ENCODE data around the gene MAS1L. TPM values are rescaled to one million over a fixed set of nuclear protein-coding genes. Genes with fewer than 3 reads are reported as not detected.

MAS1L gene
- total and polyA plus RNA-seq, 2 experiments from 2014 or later = not detected

DNA sequence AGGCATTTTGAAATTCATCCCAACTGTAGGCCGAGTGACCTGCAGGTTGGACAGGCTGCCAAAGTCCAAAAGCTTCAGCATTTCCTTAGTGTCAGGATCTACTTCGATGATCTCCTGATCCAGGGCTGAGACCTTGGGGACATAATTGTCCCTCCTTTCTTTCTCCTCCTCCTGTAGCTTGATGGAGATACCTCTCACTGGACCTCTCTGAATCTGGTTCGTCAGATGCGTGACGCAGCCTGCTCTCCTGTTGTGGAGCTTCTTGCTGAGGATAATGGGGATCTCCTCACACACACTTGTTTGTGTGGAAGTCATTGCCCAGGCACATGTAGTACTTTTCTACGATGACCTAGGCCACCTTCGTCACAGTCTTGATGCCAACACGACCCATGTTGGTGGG is 1.5 kb upstream of the MAS1L start:
- Histone ChIP-seq H3K9me3 (ENCODE audit: low read depth) (no peaks in the 10 kb centered on the region), H2AFZ (no peak overlapping the region), H3K4me3 (no peak overlapping the region), H3K9ac (no peak overlapping the region), H3K9me2 (ENCODE audit: insufficient read depth) (no peaks in the 10 kb centered on the region), H4K20me1 (ENCODE audit: insufficient read depth) (no peaks in the 10 kb centered on the region), H3K79me2 (ENCODE audit: insufficient read depth) (no peaks in the 10 kb centered on the region), H3K27ac (no peak overlapping the region), H3F3A (ENCODE audit: insufficient read depth) (no peaks in the 10 kb centered on the region), H3K27me3 (replicated peaks; ENCODE audit: insufficient read depth) (no peaks in the 10 kb centered on the region), H3K4me2 (ENCODE audit: unreplicated experiment) (no peak overlapping the region), H3K4me1 (ENCODE audit: insufficient read depth) (no peaks in the 10 kb centered on the region), H3K36me3 (ENCODE audit: low read depth) (no peaks in the 10 kb centered on the region)
- in situ Hi-C loops (cut with MboI) = no loop called here
- DNase-seq = no peak
- no peak for TF ChIP-seq EZH2phosphoT487 (IDR thresholded peaks at IDR 0.05; ENCODE audit: insufficient read depth, low read depth)
- TF ChIP-seq EZH2 (IDR thresholded peaks at IDR 0.05; ENCODE audit: insufficient read depth, poor library complexity, severe bottlenecking) = no peak
- 52 to 55% methylated on average over 8 of the region's 8 CpGs for whole genome bisulfite sequencing, 2 experiments (ENCODE audit: low coverage in 1 of 2, low lambda C conversion rate in 2 of 2, missing lambda C conversion rate in 2 of 2)

DNA sequence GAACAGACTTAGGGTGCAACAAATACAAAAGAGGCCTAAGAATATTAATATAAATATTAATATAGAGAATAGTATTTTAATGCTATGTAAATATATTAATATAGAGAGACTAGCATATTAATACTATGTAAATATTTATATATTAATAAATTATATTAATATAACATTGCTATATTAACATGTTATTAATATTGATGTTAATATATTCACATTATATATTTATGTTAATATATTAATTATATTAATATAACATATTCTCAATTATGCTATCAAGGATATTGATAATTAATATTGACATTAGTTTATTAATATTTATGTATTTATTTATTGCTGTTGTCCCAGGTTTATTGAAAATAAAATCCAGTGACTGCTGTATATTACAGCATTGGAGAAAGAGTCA is 1.1 kb upstream of the MAS1L start:
- Histone ChIP-seq H3K9me2 (ENCODE audit: insufficient read depth) (no peaks in the 10 kb centered on the region), H3K9me3 (ENCODE audit: low read depth) (no peaks in the 10 kb centered on the region), H2AFZ (no peak overlapping the region), H4K20me1 (ENCODE audit: insufficient read depth) (no peaks in the 10 kb centered on the region), H3K27ac (no peak overlapping the region), H3K79me2 (ENCODE audit: insufficient read depth) (no peaks in the 10 kb centered on the region), H3K27me3 (replicated peaks; ENCODE audit: insufficient read depth) (no peaks in the 10 kb centered on the region), H3K4me3 (no peak overlapping the region), H3K4me1 (ENCODE audit: insufficient read depth) (no peaks in the 10 kb centered on the region), H3K9ac (no peak overlapping the region), H3K4me2 (ENCODE audit: unreplicated experiment) (no peak overlapping the region), H3K36me3 (ENCODE audit: low read depth) (no peaks in the 10 kb centered on the region), H3F3A (ENCODE audit: insufficient read depth) (no peaks in the 10 kb centered on the region)
- in situ Hi-C loops (cut with MboI) = no loop called here
- no peak for DNase-seq
- TF ChIP-seq EZH2 (IDR thresholded peaks at IDR 0.05; ENCODE audit: insufficient read depth, poor library complexity, severe bottlenecking) = no peak
- TF ChIP-seq EZH2phosphoT487 (IDR thresholded peaks at IDR 0.05; ENCODE audit: insufficient read depth, low read depth) = no peak

DNA sequence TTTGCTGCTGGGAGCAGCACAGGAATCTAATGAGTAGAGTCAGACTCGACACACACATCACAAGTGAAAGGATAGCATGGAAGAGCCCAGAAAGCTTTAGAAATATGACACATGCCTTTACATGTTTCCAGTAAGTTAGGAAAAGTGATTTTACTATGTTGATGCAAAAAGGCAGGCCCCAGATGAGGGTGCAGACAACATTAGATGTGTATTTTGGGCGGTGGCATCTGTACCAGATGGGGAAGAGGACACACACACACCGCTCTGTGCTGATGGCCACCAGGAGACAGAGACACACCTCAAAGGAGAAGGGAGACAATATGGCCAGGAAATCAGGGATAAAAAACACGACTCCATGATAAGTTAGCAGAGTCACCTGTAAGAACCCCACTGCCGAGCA is 625 bp downstream of the MAS1L start:
- H3K36me3 ChIP-seq (ENCODE audit: low read depth) = no peaks in the 10 kb centered on the region
- no peak overlapping the region for H3K9ac ChIP-seq
- DNase-seq = no peak
- WGBS, 2 experiments (ENCODE audit: low coverage in 1 of 2, low lambda C conversion rate in 2 of 2, missing lambda C conversion rate in 2 of 2) = 21 to 24% methylated on average over 5 of the region's 5 CpGs
- H3K9me3 ChIP-seq (ENCODE audit: low read depth) = no peaks in the 10 kb centered on the region
- no peak overlapping the region for H3K4me3 ChIP-seq
- H3F3A ChIP-seq (ENCODE audit: insufficient read depth) = no peaks in the 10 kb centered on the region
- H3K27ac ChIP-seq = no peak overlapping the region
- H3K4me2 ChIP-seq (ENCODE audit: unreplicated experiment) = no peak overlapping the region
- no peaks in the 10 kb centered on the region for H3K4me1 ChIP-seq (ENCODE audit: insufficient read depth)
- no peaks in the 10 kb centered on the region for H3K27me3 ChIP-seq (replicated peaks; ENCODE audit: insufficient read depth)
- in situ Hi-C loops (cut with MboI) = no loop called here
- no peaks in the 10 kb centered on the region for H4K20me1 ChIP-seq (ENCODE audit: insufficient read depth)
- no peaks in the 10 kb centered on the region for H3K9me2 ChIP-seq (ENCODE audit: insufficient read depth)
- TF ChIP-seq EZH2phosphoT487 (IDR thresholded peaks at IDR 0.05; ENCODE audit: insufficient read depth, low read depth) = no peak
- TF ChIP-seq EZH2 (IDR thresholded peaks at IDR 0.05; ENCODE audit: insufficient read depth, poor library complexity, severe bottlenecking) = no peak
- H2AFZ ChIP-seq = no peak overlapping the region
- H3K79me2 ChIP-seq (ENCODE audit: insufficient read depth) = no peaks in the 10 kb centered on the region

GRCh38 chr6:29486577-29486976 is 1.2 kb downstream of the MAS1L start:
- H2AFZ ChIP-seq = no peak overlapping the region
- in situ Hi-C loops (cut with MboI) = no loop called here
- WGBS, 2 experiments (ENCODE audit: low coverage in 1 of 2, low lambda C conversion rate in 2 of 2, missing lambda C conversion rate in 2 of 2) = 0 to 5% methylated on average over 4 of the region's 4 CpGs

DNA sequence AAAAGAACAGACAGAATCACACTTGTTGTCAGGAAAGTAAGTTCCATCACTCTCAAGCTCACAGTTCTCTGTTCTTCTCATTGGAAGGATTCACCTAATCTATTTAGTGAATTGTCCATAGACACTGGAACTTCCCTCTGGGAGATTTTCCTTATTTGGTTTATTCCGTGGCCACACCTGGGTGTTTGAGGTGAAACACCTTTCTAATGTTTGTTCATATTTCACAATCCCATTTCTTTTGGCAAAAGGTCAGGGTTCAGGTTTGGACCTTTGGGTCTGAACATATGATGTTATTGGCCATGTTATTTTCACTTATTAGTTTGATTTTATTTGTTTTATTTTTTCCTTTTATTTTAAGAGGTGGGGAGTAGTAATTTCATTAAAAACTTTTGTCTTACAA is 4.0 kb downstream of the MAS1L start:
- no peaks in the 10 kb centered on the region for H3K79me2 ChIP-seq (ENCODE audit: insufficient read depth)
- H4K20me1 ChIP-seq (ENCODE audit: insufficient read depth) = no peaks in the 10 kb centered on the region
- in situ Hi-C loops (cut with MboI) = no loop called here
- no peaks in the 10 kb centered on the region for H3K9me3 ChIP-seq (ENCODE audit: low read depth)
- DNase-seq = no peak
- H3K9ac ChIP-seq = no peak overlapping the region
- no peak overlapping the region for H3K27ac ChIP-seq
- H3K36me3 ChIP-seq (ENCODE audit: low read depth) = no peaks in the 10 kb centered on the region
- H3K4me1 ChIP-seq (ENCODE audit: insufficient read depth) = no peaks in the 10 kb centered on the region
- no peak overlapping the region for H2AFZ ChIP-seq
- H3K27me3 ChIP-seq (replicated peaks; ENCODE audit: insufficient read depth) = no peaks in the 10 kb centered on the region
- no peaks in the 10 kb centered on the region for H3K9me2 ChIP-seq (ENCODE audit: insufficient read depth)
- no peak for TF ChIP-seq EZH2phosphoT487 (IDR thresholded peaks at IDR 0.05; ENCODE audit: insufficient read depth, low read depth)
- no peak for TF ChIP-seq EZH2 (IDR thresholded peaks at IDR 0.05; ENCODE audit: insufficient read depth, poor library complexity, severe bottlenecking)
- H3K4me2 ChIP-seq (ENCODE audit: unreplicated experiment) = no peak overlapping the region
- no peak overlapping the region for H3K4me3 ChIP-seq
- WGBS, 2 experiments (ENCODE audit: low coverage in 1 of 2, low lambda C conversion rate in 2 of 2, missing lambda C conversion rate in 2 of 2) = 0 to 8% methylated on average over 1 of the region's 1 CpG
- H3F3A ChIP-seq (ENCODE audit: insufficient read depth) = no peaks in the 10 kb centered on the region

More at GRCh38 chr6:29486577-29486976, 1.2 kb downstream of the MAS1L start:
- no peaks in the 10 kb centered on the region for H3K27me3 ChIP-seq (replicated peaks; ENCODE audit: insufficient read depth)
- no peaks in the 10 kb centered on the region for H3K79me2 ChIP-seq (ENCODE audit: insufficient read depth)
- no peak overlapping the region for H3K4me2 ChIP-seq (ENCODE audit: unreplicated experiment)
- TF ChIP-seq EZH2 (IDR thresholded peaks at IDR 0.05; ENCODE audit: insufficient read depth, poor library complexity, severe bottlenecking) (no peak), EZH2phosphoT487 (IDR thresholded peaks at IDR 0.05; ENCODE audit: insufficient read depth, low read depth) (no peak)
- H3K9me2 ChIP-seq (ENCODE audit: insufficient read depth) = no peaks in the 10 kb centered on the region
- H3K9ac ChIP-seq = no peak overlapping the region
- no peak for DNase-seq
- no peaks in the 10 kb centered on the region for H3K9me3 ChIP-seq (ENCODE audit: low read depth)
- no peaks in the 10 kb centered on the region for H4K20me1 ChIP-seq (ENCODE audit: insufficient read depth)
- H3K4me1 ChIP-seq (ENCODE audit: insufficient read depth) = no peaks in the 10 kb centered on the region
- H3F3A ChIP-seq (ENCODE audit: insufficient read depth) = no peaks in the 10 kb centered on the region
- no peak overlapping the region for H3K4me3 ChIP-seq
- no peaks in the 10 kb centered on the region for H3K36me3 ChIP-seq (ENCODE audit: low read depth)
- H3K27ac ChIP-seq = no peak overlapping the region
